ENCODE results near the gene WDR48. TPM values are rescaled to one million over a fixed set of nuclear protein-coding genes. Genes with fewer than 3 reads are reported as not detected.

The WDR48 gene
- total RNA-seq, 1 experiment from 2014 or later = 17.4 TPM

- no peak for DNase-seq (ENCODE audit: low read depth in 1 of 2, low spot score in 2 of 2)
- H3K27me3 ChIP-seq (replicated peaks) = no peaks in the 10 kb centered on the region
- H3K9me3 ChIP-seq (replicated peaks) = no peaks in the 10 kb centered on the region
- no peak overlapping the region for H3K27ac ChIP-seq
- H3K4me3 ChIP-seq = no peak overlapping the region
- H3K36me3 ChIP-seq = peaks cover 18% of the 10 kb centered on the region
- no peaks in the 10 kb centered on the region for H3K4me1 ChIP-seq (replicated peaks)
Measured at GRCh38 chr3:39080026-39080425, 28.2 kb downstream of the WDR48 start.

- no peaks in the 10 kb centered on the region for H3K27me3 ChIP-seq (replicated peaks)
- H3K4me3 ChIP-seq = no peak overlapping the region
- no peak for DNase-seq (ENCODE audit: low read depth in 1 of 2, low spot score in 2 of 2)
- no peaks in the 10 kb centered on the region for H3K4me1 ChIP-seq (replicated peaks)
- H3K27ac ChIP-seq = no peak overlapping the region
- peaks cover 21% of the 10 kb centered on the region for H3K36me3 ChIP-seq
- no peaks in the 10 kb centered on the region for H3K9me3 ChIP-seq (replicated peaks)
Measured at GRCh38 chr3:39082666-39083313, 31.0 kb downstream of the WDR48 start.

DNA sequence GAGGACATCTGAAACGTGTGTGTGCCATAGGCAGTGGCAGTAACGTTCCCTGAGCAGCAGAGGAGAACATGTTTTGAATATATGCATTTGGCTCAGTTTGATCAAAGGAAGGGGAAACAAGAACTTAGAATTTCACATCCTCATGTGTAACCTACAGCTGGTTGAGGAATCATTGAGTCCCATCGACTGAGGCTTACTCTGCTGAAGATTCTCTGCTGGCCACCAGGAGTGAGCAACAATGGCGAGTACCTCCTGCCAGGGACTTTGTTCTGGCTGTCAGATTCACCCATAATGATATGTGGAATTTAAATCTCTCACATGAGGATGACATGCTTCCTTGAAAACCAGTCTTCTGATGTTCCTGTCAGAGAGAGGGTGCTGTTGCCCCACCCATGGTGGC lies 34.3 kb downstream of the WDR48 start:
- no peak overlapping the region for H3K27ac ChIP-seq
- no peaks in the 10 kb centered on the region for H3K9me3 ChIP-seq (replicated peaks)

GRCh38 chr3:39088456-39088855 lies 36.6 kb downstream of the WDR48 start:
- Histone ChIP-seq H3K27me3 (replicated peaks) (no peaks in the 10 kb centered on the region), H3K9me3 (replicated peaks) (no peaks in the 10 kb centered on the region), H3K4me1 (replicated peaks) (no peaks in the 10 kb centered on the region), H3K27ac (no peak overlapping the region), H3K36me3 (peaks cover 21% of the 10 kb centered on the region), H3K4me3 (no peak overlapping the region)
- no peak for DNase-seq (ENCODE audit: low read depth in 1 of 2, low spot score in 2 of 2)

More for the DNA sequence above, 34.3 kb downstream of the WDR48 start:
- no peak overlapping the region for H3K4me3 ChIP-seq
- peaks cover 21% of the 10 kb centered on the region for H3K36me3 ChIP-seq
- no peaks in the 10 kb centered on the region for H3K27me3 ChIP-seq (replicated peaks)
- H3K4me1 ChIP-seq (replicated peaks) = no peaks in the 10 kb centered on the region
- DNase-seq (ENCODE audit: low read depth in 1 of 2, low spot score in 2 of 2) = no peak

DNA sequence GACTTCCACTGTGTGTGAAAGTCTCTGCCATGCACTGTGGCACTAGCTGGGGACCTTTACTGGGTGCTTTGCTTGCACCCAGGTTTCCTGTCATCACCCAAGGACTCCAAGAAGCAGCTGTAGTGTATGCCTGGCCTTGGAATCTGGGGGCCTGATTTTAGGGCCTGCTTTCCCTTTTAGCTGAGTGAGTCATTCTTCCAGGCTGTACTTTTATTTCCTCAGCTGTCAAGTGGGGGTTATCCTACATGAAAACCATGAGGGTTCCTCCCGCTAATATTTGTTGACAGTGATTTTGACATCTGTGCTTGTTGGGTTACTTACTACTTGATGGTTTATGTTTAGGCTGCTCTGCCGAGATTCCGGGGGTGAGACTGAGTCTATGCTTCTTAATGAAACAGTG lies 37.1 kb downstream of the WDR48 start:
- H3K4me3 ChIP-seq = no peak overlapping the region
- H3K4me1 ChIP-seq (replicated peaks) = no peaks in the 10 kb centered on the region
- H3K36me3 ChIP-seq = peaks cover 23% of the 10 kb centered on the region
- no peaks in the 10 kb centered on the region for H3K9me3 ChIP-seq (replicated peaks)
- H3K27me3 ChIP-seq (replicated peaks) = no peaks in the 10 kb centered on the region
- H3K27ac ChIP-seq = no peak overlapping the region
- DNase-seq (ENCODE audit: low read depth in 1 of 2, low spot score in 2 of 2) = no peak

DNA sequence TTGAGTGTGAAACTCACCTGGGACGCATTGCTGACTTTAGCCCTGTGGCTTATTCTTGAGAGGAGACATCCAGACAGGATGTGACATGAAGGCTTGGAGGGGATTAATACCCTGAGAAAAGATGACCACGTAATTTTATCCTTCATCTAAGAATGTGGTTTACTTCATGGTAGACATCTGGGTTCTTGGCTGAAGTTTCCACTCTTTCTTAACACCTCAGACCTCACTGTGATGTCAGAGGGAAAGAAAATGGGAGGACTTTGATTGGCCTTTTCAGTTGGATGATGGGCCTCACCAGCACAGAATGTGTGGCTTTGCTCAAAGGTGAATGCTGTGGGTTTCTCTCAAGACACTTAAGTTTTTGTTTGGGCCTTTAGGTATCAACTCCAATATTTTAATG lies 39.1 kb downstream of the WDR48 start:
- DNase-seq (ENCODE audit: low read depth in 1 of 2, low spot score in 2 of 2) = no peak
- Histone ChIP-seq H3K4me3 (no peak overlapping the region), H3K4me1 (replicated peaks) (no peaks in the 10 kb centered on the region), H3K9me3 (replicated peaks) (no peaks in the 10 kb centered on the region), H3K27me3 (replicated peaks) (no peaks in the 10 kb centered on the region), H3K36me3 (peaks cover 39% of the 10 kb centered on the region), H3K27ac (no peak overlapping the region)

DNA sequence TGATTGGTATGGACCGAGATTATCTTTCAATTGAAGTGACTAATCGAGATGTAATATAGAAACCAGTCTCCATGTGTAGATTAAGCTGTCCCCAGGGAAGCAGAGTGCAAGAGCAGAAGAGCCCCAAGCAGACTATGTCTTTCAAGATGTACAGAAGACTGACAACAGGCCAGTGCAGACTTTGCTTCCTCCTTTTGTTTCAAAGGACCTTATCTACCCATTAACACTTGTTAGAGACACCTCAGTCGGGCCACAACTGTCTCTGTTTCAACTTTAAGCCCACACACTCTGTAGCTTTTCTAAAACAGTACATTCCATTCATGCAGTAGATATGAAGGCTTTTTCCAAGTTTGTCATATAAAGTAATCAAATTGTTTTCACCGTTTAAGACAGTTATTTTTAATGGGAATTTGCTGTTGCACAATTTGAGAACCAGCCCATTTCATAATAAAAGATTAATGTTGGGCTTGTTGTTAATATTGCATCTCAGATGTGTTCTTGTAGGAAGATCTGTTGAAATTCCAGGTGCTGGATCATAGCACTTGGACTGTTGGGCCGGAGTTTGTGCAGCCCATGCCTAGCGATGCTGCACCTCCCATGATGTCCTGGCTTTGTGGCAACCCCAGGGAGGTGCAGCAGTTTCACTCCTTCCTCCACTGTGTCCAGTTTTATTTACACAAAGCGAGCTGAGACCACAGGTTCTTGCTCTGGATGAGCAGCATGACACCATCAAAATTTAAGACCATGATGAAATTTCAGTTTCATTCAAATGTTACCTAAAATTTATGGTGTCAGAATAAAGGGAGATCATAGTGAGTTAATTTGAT lies 43.2 kb downstream of the WDR48 start:
- no peaks in the 10 kb centered on the region for H3K4me1 ChIP-seq (replicated peaks)
- H3K27me3 ChIP-seq (replicated peaks) = no peaks in the 10 kb centered on the region
- no peak overlapping the region for H3K27ac ChIP-seq
- H3K4me3 ChIP-seq = no peak overlapping the region
- DNase-seq (ENCODE audit: low read depth in 1 of 2, low spot score in 2 of 2) = no peak
- H3K9me3 ChIP-seq (replicated peaks) = no peaks in the 10 kb centered on the region
- H3K36me3 ChIP-seq = peaks cover 64% of the 10 kb centered on the region

DNA sequence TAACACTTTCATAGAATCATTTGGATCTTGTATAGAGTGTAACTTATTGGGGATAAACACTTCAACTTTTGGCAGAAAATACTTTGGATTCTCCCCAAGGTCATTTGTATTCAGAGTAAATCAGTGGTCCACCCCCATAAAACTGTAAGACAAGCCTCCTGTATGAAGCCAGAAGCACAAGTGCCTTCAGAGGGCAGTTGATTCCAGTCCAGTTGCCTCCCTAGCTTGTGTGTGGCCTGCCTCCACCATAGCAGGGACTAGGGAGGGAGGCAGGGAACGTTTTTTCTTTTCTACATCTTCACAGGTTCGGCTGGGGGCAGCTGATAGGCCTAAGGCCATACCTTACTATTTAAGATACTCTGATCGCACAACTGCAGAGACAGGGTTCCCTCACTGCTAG lies 44.0 kb downstream of the WDR48 start:
- no peaks in the 10 kb centered on the region for H3K27me3 ChIP-seq (replicated peaks)
- no peak overlapping the region for H3K4me3 ChIP-seq
- H3K9me3 ChIP-seq (replicated peaks) = no peaks in the 10 kb centered on the region
- no peak overlapping the region for H3K27ac ChIP-seq
- no peak for DNase-seq (ENCODE audit: low read depth in 1 of 2, low spot score in 2 of 2)
- peaks cover 68% of the 10 kb centered on the region for H3K36me3 ChIP-seq
- no peaks in the 10 kb centered on the region for H3K4me1 ChIP-seq (replicated peaks)

GRCh38 chr3:39096775-39097174 lies 45.0 kb downstream of the WDR48 start:
- H3K4me1 ChIP-seq (replicated peaks) = no peaks in the 10 kb centered on the region
- H3K27me3 ChIP-seq (replicated peaks) = no peaks in the 10 kb centered on the region
- no peak overlapping the region for H3K27ac ChIP-seq
- DNase-seq (ENCODE audit: low read depth in 1 of 2, low spot score in 2 of 2) = no peak
- no peak overlapping the region for H3K4me3 ChIP-seq
- H3K36me3 ChIP-seq = peaks cover 69% of the 10 kb centered on the region
- H3K9me3 ChIP-seq (replicated peaks) = no peaks in the 10 kb centered on the region

GRCh38 chr3:39097716-39098472 lies 46.1 kb downstream of the WDR48 start:
- Histone ChIP-seq H3K4me1 (replicated peaks) (no peaks in the 10 kb centered on the region), H3K36me3 (peaks cover 72% of the 10 kb centered on the region), H3K4me3 (no peak overlapping the region), H3K27me3 (replicated peaks) (no peaks in the 10 kb centered on the region), H3K27ac (no peak overlapping the region), H3K9me3 (replicated peaks) (no peaks in the 10 kb centered on the region)
- DNase-seq (ENCODE audit: low read depth in 1 of 2, low spot score in 2 of 2) = no peak

GRCh38 chr3:39098473-39099000 lies 46.7 kb downstream of the WDR48 start:
- Histone ChIP-seq H3K4me1 (replicated peaks) (no peaks in the 10 kb centered on the region), H3K36me3 (peaks cover 72% of the 10 kb centered on the region), H3K4me3 (no peak overlapping the region), H3K9me3 (replicated peaks) (no peaks in the 10 kb centered on the region), H3K27me3 (replicated peaks) (no peaks in the 10 kb centered on the region), H3K27ac (no peak overlapping the region)
- no peak for DNase-seq (ENCODE audit: low read depth in 1 of 2, low spot score in 2 of 2)

GRCh38 chr3:39099242-39099641 lies 47.4 kb downstream of the WDR48 start:
- no peak overlapping the region for H3K4me3 ChIP-seq
- no peaks in the 10 kb centered on the region for H3K27me3 ChIP-seq (replicated peaks)
- H3K36me3 ChIP-seq = peaks cover 67% of the 10 kb centered on the region
- H3K27ac ChIP-seq = no peak overlapping the region
- DNase-seq (ENCODE audit: low read depth in 1 of 2, low spot score in 2 of 2) = no peak
- H3K9me3 ChIP-seq (replicated peaks) = no peaks in the 10 kb centered on the region
- no peaks in the 10 kb centered on the region for H3K4me1 ChIP-seq (replicated peaks)

GRCh38 chr3:39099738-39100499 lies 48.1 kb downstream of the WDR48 start:
- Histone ChIP-seq H3K9me3 (replicated peaks) (no peaks in the 10 kb centered on the region), H3K27me3 (replicated peaks) (no peaks in the 10 kb centered on the region), H3K36me3 (peaks cover 60% of the 10 kb centered on the region), H3K4me1 (replicated peaks) (no peaks in the 10 kb centered on the region), H3K27ac (no peak overlapping the region), H3K4me3 (no peak overlapping the region)
- DNase-seq (ENCODE audit: low read depth in 1 of 2, low spot score in 2 of 2) = no peak
